Activated CD8-positive, alpha-beta T cell treated with anti-CD3 and anti-CD28 coated beads, Interleukin-2, amount 10 ng/mL, durations not matched to agents 7 days and 5 days (primary cell): Measurements from ENCODE around the gene GHR. TPM values are rescaled to one million over a fixed set of nuclear protein-coding genes. Genes with fewer than 3 reads are reported as not detected.
"Not testable (repeated sequence)": the region's sequence is repeated elsewhere in the genome, so short reads cannot be mapped to it uniquely, and the experiment has no call there.

Experiments used
- ATAC-seq: fragments of 150-1000 bp; cut with Tn5 transposase; one replicate; pipeline ENCODE4 v1.10.0; 2021; ENCODE audit warnings: moderate library complexity
- CTCF ChIA-PET: fragments of 350-600 bp; sonication (Branson Sonifier 250); formaldehyde crosslinking; loops from one replicate; lab custom pipeline; 2021; ENCODE audit warnings: antibody characterized with exemption; lab: Charles Lee
- POLR2A ChIA-PET: fragments of 350-600 bp; sonication (Branson Sonifier 250); formaldehyde crosslinking; loops from one replicate; lab custom pipeline; 2021; ENCODE audit warnings: antibody characterized with exemption; lab: Charles Lee
- DNase-seq: peaks from one replicate; pipeline ENCODE4 v3.0.0-alpha.2; 2020
- H3K27ac Mint-ChIP-seq: one replicate; pipeline ENCODE4 v1.8.0; 2021; ENCODE audit warnings: mild to moderate bottlenecking, mixed read lengths
- H3K27me3 Mint-ChIP-seq: one replicate; pipeline ENCODE4 v1.8.0; 2021; ENCODE audit warnings: low read depth, mixed read lengths
- H3K36me3 Mint-ChIP-seq: one replicate; pipeline ENCODE4 v1.8.0; 2021; ENCODE audit warnings: low read depth, mixed read lengths
- H3K4me1 Mint-ChIP-seq: one replicate; pipeline ENCODE4 v1.8.0; 2021; ENCODE audit warnings: low read depth, mixed read lengths
- H3K4me3 Mint-ChIP-seq: one replicate; pipeline ENCODE4 v1.8.0; 2021; ENCODE audit warnings: mild to moderate bottlenecking, mixed read lengths
- H3K9me3 Mint-ChIP-seq: one replicate; pipeline ENCODE4 v1.8.0; 2022; ENCODE audit warnings: mixed read lengths; ENCODE audit not compliant: insufficient read depth
- total RNA-seq, 2 experiments: library from RNA; stranded (reverse); gene quantifications; one replicate each; pipeline ENCODE4 v1.2.3, GENCODE V29; 2021

The GHR gene
- total RNA-seq, 2 experiments from 2014 or later: not detected

DNA sequence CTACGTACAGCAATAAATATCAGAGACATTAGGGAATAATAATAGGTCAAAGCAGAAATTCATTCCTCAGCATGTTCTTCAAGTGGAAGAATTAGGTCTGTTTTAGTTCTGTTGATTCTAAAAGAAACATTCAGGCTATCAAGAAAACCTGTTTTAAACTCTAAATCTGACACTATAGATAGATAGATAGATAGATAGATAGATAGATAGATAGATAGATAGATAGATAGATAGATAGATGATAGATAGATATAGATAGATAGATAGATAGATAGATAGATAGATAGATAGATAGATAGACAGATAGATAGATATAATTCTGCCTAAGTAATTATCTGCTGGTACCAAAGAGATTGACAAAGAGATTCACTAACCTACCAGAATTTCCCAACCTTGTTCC lies 155.7 kb downstream of the GHR start:
- ATAC-seq, H3K4me3 Mint-ChIP-seq, DNase-seq, CTCF ChIA-PET, POLR2A ChIA-PET, H3K27me3 Mint-ChIP-seq, H3K36me3 Mint-ChIP-seq, H3K27ac Mint-ChIP-seq, H3K4me1 Mint-ChIP-seq, H3K9me3 Mint-ChIP-seq: not testable (repeated sequence)

DNA sequence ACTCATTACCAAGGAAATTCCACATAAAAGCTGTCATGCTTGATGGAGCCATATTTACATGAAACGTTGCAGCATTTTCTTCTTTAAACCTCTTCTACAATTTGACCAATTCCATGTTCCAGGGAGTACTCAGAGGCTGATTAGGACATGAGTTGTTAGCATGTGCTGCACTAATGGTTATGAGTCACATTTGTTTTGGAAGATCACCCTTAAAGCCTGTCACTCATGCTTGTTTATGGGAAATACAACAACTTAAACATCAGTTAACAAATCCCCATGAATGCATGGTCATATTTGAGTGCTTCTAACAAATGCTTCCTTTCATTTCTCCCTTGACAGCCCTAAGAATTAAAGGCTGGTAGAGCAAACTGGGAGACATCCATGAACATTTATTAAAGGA lies 156.1 kb downstream of the GHR start:
- H3K9me3 Mint-ChIP-seq: no peaks in the 10 kb centered on the region
- ATAC-seq (no peak), DNase-seq (no peak)
- CTCF ChIA-PET: no interaction called here
- no peaks in the 10 kb centered on the region for H3K27me3 Mint-ChIP-seq
- H3K27ac Mint-ChIP-seq: no peak overlapping the region
- no peak overlapping the region for H3K4me3 Mint-ChIP-seq
- POLR2A ChIA-PET: interaction anchor here (0.7 kb wide), 1 partner anchor 1577 kb away, joined by 3 read pairs; no protein-coding TSS in a partner anchor
- no peaks in the 10 kb centered on the region for H3K4me1 Mint-ChIP-seq
- H3K36me3 Mint-ChIP-seq: no peaks in the 10 kb centered on the region

DNA sequence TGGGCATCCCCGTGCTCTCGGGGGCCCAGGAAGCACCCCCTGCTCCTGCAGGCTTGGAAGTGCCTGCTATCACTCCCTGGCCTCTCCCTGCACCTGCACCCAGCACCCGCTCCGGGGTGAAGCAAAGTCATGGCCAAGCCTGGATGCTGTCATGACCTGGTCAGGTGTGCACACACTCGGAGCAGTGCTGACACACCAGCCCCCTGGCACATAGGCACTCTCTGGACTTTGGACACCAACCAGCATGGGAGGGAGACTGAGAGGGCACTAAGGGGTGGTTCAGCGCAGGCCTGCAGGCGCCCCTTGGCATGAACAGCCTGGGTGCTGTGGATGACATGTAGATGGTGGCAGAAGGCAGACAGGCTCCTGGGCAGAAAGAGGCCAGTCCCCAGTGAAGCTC lies 158.6 kb downstream of the GHR start:
- Mint-ChIP-seq H3K36me3 (no peaks in the 10 kb centered on the region), H3K9me3 (no peaks in the 10 kb centered on the region), H3K4me1 (no peaks in the 10 kb centered on the region), H3K4me3 (no peak overlapping the region), H3K27me3 (peaks cover 6% of the 10 kb centered on the region), H3K27ac (no peak overlapping the region)
- no peak for ATAC-seq
- POLR2A ChIA-PET: no interaction called here
- CTCF ChIA-PET: interaction anchor here (1.6 kb wide), 1 partner anchor 9 kb away, joined by 6 read pairs; no protein-coding TSS in a partner anchor
- DNase-seq: no peak

DNA sequence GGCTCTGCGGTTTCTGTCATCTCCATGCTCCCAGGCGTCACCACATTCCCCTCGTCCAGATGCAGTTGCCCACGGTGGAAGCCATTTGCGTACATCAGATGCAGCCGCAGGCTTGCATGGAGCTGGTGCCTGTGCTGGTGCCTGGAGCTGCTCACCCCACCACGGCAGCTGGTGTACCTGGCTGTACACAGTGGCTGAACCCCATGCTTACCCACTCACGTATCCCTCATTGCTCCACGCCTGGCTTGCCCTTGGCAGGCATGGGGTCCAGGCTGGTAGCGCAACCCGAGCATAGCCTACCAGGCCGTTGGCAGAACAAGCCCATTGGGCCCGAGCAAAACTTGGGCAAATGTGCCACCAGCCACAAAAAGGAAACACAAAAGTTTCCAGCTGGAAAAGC lies 159.5 kb downstream of the GHR start:
- CTCF ChIA-PET: interaction anchor here (0.8 to 1.8 kb wide), 11 partner anchors 8 to 307 kb away, joined by 3 to 11 read pairs (median 4); no protein-coding TSS in a partner anchor
- H3K9me3 Mint-ChIP-seq: no peaks in the 10 kb centered on the region
- H3K36me3 Mint-ChIP-seq: no peaks in the 10 kb centered on the region
- no peak for ATAC-seq
- peaks cover 8% of the 10 kb centered on the region for H3K27me3 Mint-ChIP-seq
- H3K4me1 Mint-ChIP-seq: no peaks in the 10 kb centered on the region
- no peak overlapping the region for H3K4me3 Mint-ChIP-seq
- no peak overlapping the region for H3K27ac Mint-ChIP-seq
- DNase-seq: no peak
- POLR2A ChIA-PET: no interaction called here

GRCh38 chr5:42583322-42583721 lies 160.1 kb downstream of the GHR start:
- Mint-ChIP-seq H3K27me3 (peaks cover 8% of the 10 kb centered on the region), H3K4me3 (no peak overlapping the region), H3K9me3 (no peaks in the 10 kb centered on the region), H3K27ac (no peak overlapping the region), H3K4me1 (no peaks in the 10 kb centered on the region), H3K36me3 (no peaks in the 10 kb centered on the region)
- POLR2A ChIA-PET: no interaction called here
- ATAC-seq: no peak
- CTCF ChIA-PET: interaction anchor here (0.6 to 1.8 kb wide), 14 partner anchors 8 to 306 kb away, joined by 3 to 11 read pairs (median 3); no protein-coding TSS in a partner anchor
- peak; percentile 55 for DNase-seq

DNA sequence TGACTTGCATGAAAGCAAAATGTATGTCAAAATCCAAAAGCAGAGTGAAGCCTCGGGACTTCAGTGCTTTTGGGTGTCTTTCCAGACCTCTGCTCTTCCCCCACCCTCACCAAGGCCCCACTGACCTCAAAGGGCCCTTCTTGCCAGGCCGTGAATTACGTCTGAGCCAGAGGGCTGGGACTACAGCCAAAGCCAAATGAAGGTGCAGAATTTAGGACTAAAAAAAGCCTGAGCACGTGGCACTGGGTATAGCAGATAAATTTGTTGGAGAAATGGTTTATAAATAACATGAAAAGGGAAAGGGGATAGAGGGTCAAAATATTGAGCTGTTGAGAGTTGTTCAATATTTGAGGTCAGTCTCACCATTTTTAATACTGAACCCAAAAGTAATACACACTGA lies 163.4 kb downstream of the GHR start:
- no peaks in the 10 kb centered on the region for H3K9me3 Mint-ChIP-seq
- no peaks in the 10 kb centered on the region for H3K4me1 Mint-ChIP-seq
- DNase-seq (no peak), ATAC-seq (no peak)
- H3K27me3 Mint-ChIP-seq: peaks cover 16% of the 10 kb centered on the region
- ChIA-PET POLR2A (no interaction called here), CTCF (no interaction called here)
- no peak overlapping the region for H3K4me3 Mint-ChIP-seq
- H3K27ac Mint-ChIP-seq: no peak overlapping the region
- no peaks in the 10 kb centered on the region for H3K36me3 Mint-ChIP-seq

- DNase-seq: no peak
- Mint-ChIP-seq H3K4me3 (no peak overlapping the region), H3K4me1 (no peaks in the 10 kb centered on the region), H3K27me3 (peaks cover 16% of the 10 kb centered on the region), H3K9me3 (no peaks in the 10 kb centered on the region), H3K36me3 (no peaks in the 10 kb centered on the region), H3K27ac (no peak overlapping the region)
- ChIA-PET POLR2A (no interaction called here), CTCF (interaction anchor here (0.8 kb wide), 1 partner anchor 180 kb away, joined by 3 read pairs; no protein-coding TSS in a partner anchor)
- ATAC-seq: no peak
Observed at GRCh38 chr5:42587096-42587723, 164.0 kb downstream of the GHR start.

- no peak overlapping the region for H3K4me3 Mint-ChIP-seq
- CTCF ChIA-PET: interaction anchor here (1.2 to 1.3 kb wide), 2 partner anchors 8 to 299 kb away, joined by 6 read pairs; no protein-coding TSS in a partner anchor
Observed at GRCh38 chr5:42590566-42590965, 167.3 kb downstream of the GHR start.

GRCh38 chr5:42591015-42591414 lies 167.8 kb downstream of the GHR start:
- DNase-seq (no peak), ATAC-seq (no peak)
- ChIA-PET POLR2A (no interaction called here), CTCF (interaction anchor here (1.2 to 1.3 kb wide), 2 partner anchors 8 to 299 kb away, joined by 6 read pairs; no protein-coding TSS in a partner anchor)
- Mint-ChIP-seq H3K36me3 (no peaks in the 10 kb centered on the region), H3K27me3 (peaks cover 16% of the 10 kb centered on the region), H3K27ac (no peak overlapping the region), H3K4me3 (no peak overlapping the region), H3K9me3 (no peaks in the 10 kb centered on the region), H3K4me1 (no peaks in the 10 kb centered on the region)

More at GRCh38 chr5:42590566-42590965, 167.3 kb downstream of the GHR start:
- POLR2A ChIA-PET: no interaction called here
- peaks cover 16% of the 10 kb centered on the region for H3K27me3 Mint-ChIP-seq
- ATAC-seq: no peak
- no peak for DNase-seq
- H3K4me1 Mint-ChIP-seq: no peaks in the 10 kb centered on the region
- no peaks in the 10 kb centered on the region for H3K36me3 Mint-ChIP-seq
- no peaks in the 10 kb centered on the region for H3K9me3 Mint-ChIP-seq
- H3K27ac Mint-ChIP-seq: no peak overlapping the region

- H3K36me3 Mint-ChIP-seq: no peaks in the 10 kb centered on the region
- CTCF ChIA-PET: no interaction called here
Observed at GRCh38 chr5:42592401-42593140, 169.3 kb downstream of the GHR start.

DNA sequence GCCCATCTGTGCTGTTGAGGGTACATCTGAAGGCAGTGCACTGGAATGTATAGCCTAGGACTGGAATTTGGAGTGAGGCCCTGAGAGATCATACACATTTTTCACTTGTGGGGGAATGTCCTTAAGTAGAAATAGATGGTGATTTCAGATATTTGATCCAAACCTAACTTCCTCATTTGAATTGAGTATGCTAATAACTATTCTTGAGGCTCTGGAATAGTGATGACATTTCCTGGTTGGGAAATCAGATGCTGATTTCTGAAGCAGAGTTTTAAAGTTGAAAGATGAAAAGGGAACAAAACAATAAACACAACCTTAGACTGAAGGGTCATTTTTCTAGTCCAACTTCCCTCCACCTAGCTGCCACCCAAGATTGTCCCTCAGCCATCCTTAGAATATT lies 170.4 kb downstream of the GHR start:
- ChIA-PET CTCF (no interaction called here), POLR2A (no interaction called here)
- Mint-ChIP-seq H3K4me1 (no peaks in the 10 kb centered on the region), H3K27me3 (peaks cover 8% of the 10 kb centered on the region), H3K9me3 (no peaks in the 10 kb centered on the region), H3K4me3 (no peak overlapping the region), H3K27ac (no peak overlapping the region), H3K36me3 (no peaks in the 10 kb centered on the region)
- DNase-seq: no peak
- no peak for ATAC-seq

More at GRCh38 chr5:42592401-42593140, 169.3 kb downstream of the GHR start:
- H3K27ac Mint-ChIP-seq: no peak overlapping the region
- ATAC-seq (no peak), DNase-seq (no peak)
- no peaks in the 10 kb centered on the region for H3K9me3 Mint-ChIP-seq
- POLR2A ChIA-PET: no interaction called here
- H3K4me1 Mint-ChIP-seq: no peaks in the 10 kb centered on the region
- peaks cover 10% of the 10 kb centered on the region for H3K27me3 Mint-ChIP-seq
- no peak overlapping the region for H3K4me3 Mint-ChIP-seq

GRCh38 chr5:42595597-42595996 lies 172.4 kb downstream of the GHR start:
- ChIA-PET CTCF (no interaction called here), POLR2A (no interaction called here)
- Mint-ChIP-seq H3K4me3 (no peak overlapping the region), H3K4me1 (no peaks in the 10 kb centered on the region), H3K36me3 (no peaks in the 10 kb centered on the region), H3K9me3 (no peaks in the 10 kb centered on the region), H3K27me3 (peaks cover 2% of the 10 kb centered on the region), H3K27ac (no peak overlapping the region)
- ATAC-seq (no peak), DNase-seq (no peak)
